Daoy (cell line): ENCODE data around the gene ZNF536. TPM values are rescaled to one million over a fixed set of nuclear protein-coding genes. Genes with fewer than 3 reads are reported as not detected.
"Not testable (repeated sequence)": the region's sequence is repeated elsewhere in the genome, so short reads cannot be mapped to it uniquely, and the experiment has no call there.

Experiments
- DNase-seq: peaks from one replicate; pipeline ENCODE4 v3.0.0-alpha.2; 2015; ENCODE audit warnings: low read depth
- total RNA-seq: library from RNA; depleted of rRNA; stranded (reverse); fragments of >200 nt; shearing (Covaris generic); gene quantifications from 2 replicates; pipeline ENCODE4 v1.2.3, GENCODE V29; 2014

Gene ZNF536
- total RNA-seq, 1 experiment from 2014 or later = 10.2 TPM

DNA sequence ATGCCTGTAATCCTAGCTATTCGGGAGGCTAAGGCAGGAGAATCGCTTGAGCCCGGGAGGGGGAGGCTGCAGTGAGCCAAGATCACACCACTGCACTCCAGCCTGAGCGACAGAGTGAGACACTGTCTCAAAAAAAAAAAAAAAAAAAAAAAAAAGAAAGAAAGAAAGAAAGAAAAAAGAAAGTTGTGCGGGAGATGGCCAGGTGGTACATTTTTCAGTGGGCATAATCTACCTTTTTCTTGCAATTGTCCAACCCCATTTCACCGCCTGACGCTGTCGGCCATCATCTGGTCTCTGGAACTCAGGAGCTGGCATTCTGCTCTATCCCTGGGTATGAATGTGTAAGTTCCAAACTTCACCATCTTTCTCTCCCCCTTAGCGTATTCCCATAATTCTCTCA, 73.9 kb downstream of the ZNF536 start:
- not testable (repeated sequence) for DNase-seq

DNA sequence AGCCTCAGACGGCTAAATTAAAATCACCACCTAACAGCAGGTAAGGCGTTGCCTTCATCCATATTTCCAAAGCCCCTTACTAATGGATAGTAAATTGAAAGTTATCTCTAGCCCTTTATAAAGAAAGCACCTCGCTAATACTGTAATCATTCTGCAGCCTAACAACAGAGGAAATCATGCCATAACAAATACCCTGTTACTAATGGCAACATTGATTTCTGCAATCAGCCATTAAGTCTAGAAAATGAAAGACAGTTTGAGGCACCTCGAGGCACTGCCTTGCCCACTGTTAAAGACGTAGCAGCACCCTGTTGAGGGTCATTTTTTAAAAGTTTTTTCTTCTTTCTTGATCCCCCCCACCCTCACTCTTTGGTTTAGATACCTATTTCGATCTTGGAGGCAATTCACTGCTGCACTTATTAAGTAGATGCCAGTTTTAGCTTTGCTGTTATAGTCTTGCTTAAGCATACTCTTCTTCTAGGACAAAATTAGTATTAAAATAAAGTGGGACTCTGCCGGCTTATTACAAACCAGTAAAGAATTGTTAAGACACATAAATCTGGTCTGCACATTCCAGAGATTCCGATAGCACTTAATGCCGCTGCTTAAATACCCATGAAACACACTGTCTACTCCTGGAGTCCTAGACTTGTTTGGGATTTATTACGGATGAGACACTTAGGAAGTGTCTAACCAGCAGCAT, 74.8 kb downstream of the ZNF536 start:
- peak; percentile 75 for DNase-seq

DNA sequence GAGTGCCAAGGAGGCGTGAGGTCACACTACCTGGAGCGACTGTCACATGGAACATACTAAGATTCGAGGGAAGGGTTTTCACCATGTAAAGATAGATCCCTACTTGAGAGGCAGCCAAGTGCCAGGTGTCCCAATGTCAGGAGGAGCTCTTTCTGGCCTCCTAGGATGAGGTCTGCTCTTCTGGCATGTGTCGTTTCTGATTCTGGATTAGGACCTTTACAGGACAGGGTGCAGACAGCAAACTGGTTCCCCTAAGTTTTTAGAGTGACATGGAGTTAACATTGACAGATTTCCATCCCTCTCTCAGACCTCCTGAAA, 75.3 kb downstream of the ZNF536 start:
- DNase-seq = no peak

GRCh38 chr19:30448386-30449077, 76.3 kb downstream of the ZNF536 start:
- no peak for DNase-seq

GRCh38 chr19:30449078-30449590, 77.0 kb downstream of the ZNF536 start:
- no peak for DNase-seq

DNA sequence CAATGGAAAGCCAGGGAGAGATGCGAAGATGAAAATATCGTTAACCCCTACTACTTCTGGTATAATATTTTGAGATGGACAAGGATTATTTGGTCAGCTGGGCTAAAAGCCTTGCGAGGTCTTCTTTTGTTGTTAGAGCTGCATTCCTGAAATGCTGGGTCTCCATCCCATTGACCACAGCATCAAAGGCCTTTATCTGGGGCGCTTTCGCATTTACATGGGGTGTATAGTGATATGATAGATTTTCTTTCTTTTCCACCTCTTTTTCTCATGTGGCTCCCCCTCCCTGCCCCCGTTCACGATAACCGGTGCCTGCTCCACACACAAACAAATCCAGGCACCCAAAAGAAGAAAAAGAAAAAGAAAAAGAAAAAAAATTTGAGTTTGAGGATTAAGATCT, 77.5 kb downstream of the ZNF536 start:
- no peak for DNase-seq

GRCh38 chr19:30450100-30450499, 77.9 kb downstream of the ZNF536 start:
- DNase-seq = peak; percentile 86

DNA sequence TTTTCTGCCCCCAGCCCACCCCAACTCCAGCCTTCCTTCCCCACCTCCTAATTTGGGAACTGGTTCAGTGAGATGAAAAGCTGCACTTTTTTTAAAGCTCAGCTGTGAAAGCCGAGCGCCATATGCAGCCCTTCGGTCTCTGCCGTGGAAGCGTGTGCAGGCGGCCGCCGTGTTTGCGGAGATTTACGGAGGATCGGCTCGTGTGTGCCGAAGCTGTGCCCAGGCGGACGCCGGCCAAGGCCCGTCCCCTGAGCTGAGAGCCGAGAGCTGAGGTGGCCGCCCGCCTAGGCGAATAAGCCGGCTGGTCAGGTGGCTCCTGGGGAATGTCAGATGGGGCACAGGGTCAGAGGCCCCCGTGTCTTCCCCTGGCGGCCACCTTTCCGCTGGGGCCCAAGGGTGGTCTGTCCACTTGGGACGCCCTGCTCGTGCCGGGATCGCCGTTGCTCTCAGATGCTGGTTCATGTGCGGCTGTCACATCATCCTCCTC, 78.7 kb downstream of the ZNF536 start:
- DNase-seq = peak; percentile 65

GRCh38 chr19:30452931-30453330, 80.7 kb downstream of the ZNF536 start:
- no peak for DNase-seq

GRCh38 chr19:30453743-30454142, 81.6 kb downstream of the ZNF536 start:
- no peak for DNase-seq

GRCh38 chr19:30455881-30456280, 83.7 kb downstream of the ZNF536 start:
- DNase-seq = no peak

DNA sequence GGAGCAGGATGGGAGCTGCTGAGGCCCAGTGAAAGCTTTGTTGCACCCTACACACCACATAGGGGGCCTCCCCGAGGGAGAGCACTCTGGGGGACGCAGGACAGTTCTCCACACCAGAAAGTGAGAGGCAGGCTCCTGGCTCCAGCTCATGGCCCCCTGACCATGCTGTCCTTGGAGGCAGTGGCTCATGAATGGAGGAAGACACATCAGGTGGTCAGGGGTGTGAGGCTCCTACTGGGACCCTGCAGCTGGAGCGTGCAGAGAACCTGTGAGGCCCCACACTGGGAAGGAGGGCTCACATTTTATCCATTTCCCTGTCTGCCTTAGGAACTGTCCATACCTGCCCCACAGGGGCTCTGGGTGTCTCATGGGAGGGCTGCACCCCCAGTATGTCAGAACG, 85.3 kb downstream of the ZNF536 start:
- no peak for DNase-seq

DNA sequence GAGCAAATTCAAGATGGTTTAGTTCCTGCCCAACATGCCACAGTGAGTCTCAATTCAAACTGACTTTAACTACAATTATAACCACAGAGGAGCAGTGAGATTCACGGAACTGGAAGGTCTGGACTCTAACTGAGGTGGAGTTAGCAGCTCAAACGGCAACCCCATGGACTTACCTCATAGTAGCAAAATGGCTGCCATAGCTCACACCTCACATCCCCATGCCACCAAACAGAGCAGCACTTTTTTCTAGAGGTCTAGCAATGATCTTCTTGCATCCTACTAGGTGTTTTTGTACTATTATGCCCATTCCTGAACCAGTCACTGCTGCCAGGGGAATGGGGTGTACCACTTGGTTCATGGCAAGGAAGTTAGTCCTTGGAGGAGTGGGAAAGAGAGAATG, 87.7 kb downstream of the ZNF536 start:
- DNase-seq = no peak

DNA sequence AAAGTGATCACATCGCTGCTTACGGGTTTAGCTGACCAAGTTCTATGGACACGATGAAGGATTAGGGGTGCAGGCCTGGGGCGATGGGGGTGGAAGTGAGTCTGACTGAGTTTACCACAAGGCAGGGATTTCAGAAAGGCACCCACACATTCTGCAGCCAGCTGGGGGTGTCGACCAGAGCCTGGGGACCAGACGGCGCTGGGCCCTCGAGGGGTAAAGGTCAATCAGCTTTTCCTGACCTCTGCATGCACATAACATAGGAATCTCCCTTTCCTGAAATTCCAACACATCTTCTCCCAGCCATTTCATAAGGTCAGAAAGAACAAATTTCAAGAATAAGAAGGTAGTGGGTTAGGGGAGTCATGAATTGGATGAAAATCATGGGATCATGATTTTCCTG, 92.0 kb downstream of the ZNF536 start:
- no peak for DNase-seq

- DNase-seq = not testable (repeated sequence)
Measured at GRCh38 chr19:30466598-30466997, 94.4 kb downstream of the ZNF536 start.

GRCh38 chr19:30467239-30467638, 95.1 kb downstream of the ZNF536 start:
- DNase-seq = no peak

DNA sequence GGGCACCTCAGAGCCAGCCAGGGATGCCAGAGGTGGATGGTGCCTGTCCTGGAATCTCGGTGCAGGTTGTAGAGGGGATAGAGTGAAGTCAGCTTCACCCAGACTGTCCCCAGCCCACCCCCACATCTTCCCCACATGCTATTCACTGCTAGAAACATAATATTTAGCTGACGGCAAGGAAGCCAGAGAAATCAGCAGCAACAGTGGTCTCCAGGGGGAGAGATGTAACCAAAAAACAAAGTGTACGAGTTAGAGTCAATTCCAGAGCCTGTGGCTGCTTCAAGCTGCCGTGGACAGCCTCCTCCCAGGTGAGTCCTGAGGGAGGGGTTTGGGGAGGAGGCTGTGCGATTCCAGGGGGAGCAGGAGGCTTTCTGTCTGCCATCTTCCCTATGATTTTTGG, 97.6 kb downstream of the ZNF536 start:
- no peak for DNase-seq

DNA sequence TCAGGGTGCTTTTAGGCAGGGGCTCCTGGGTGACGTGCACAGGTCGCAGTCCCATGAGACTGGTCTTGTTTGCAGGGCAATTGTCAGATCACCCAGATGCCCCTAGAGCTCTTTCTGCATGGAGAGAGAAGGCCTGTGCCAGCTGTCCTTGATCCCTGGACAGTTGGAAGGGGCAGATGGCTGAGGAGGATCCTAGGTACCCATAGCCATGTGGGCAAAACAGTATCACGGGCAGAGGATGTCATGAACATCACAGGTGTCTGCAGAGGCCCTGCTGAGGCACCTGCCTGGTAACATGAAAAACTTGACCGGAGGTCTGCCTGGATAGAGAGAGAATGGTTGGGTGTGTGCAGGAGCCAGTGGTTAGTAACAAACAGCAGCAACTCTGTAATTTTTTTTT, 99.3 kb downstream of the ZNF536 start:
- DNase-seq = no peak

- DNase-seq = peak; percentile 72
Measured at GRCh38 chr19:30473334-30473867, 101.2 kb downstream of the ZNF536 start.

DNA sequence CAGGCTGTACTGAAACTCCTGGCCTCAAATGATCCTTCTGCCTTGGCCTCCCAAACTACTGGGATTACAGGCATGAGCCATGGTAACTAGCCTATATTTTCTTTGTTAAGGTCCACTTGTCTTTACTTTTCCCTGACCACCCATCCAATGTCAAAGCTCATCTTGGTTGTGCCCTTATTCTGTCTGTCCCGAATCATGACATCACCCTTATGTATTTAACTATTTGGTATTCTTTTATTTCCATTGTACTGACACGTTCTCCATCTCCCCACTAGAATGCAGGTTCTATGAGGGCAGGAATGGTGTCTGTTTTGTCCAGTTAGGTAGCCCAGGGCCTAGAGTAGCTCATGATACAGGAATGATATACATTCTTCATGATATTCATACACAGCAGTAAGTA, 104.8 kb downstream of the ZNF536 start:
- no peak for DNase-seq

DNA sequence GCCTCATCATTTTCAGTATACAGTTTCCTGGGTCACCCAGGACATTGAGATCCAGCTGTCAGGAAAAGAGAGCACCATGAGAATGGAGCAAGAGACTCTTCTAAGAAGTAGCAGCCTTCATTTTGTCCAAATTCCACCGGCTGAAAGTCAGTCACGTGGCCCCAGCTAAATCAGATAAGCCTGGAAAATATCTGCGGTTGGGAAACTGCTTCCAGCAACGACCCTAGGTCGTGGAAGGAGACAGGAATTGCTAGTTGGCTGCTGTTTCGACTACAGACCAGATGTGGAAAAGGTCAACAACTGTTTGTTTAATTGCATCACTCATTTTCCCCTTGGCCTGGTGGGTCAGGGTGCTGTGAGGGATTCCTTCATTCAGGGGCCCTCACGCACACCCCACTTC, 107.0 kb downstream of the ZNF536 start:
- peak; percentile 65 for DNase-seq

- DNase-seq = no peak
Measured at GRCh38 chr19:30480097-30480496, 107.9 kb downstream of the ZNF536 start.

GRCh38 chr19:30481063-30481462, 108.9 kb downstream of the ZNF536 start:
- no peak for DNase-seq
